ENCODE data around the gene MYO3B.
"Not testable (repeated sequence)": the region's sequence is repeated elsewhere in the genome, so short reads cannot be mapped to it uniquely, and the experiment has no call there.

MYO3B gene

DNA sequence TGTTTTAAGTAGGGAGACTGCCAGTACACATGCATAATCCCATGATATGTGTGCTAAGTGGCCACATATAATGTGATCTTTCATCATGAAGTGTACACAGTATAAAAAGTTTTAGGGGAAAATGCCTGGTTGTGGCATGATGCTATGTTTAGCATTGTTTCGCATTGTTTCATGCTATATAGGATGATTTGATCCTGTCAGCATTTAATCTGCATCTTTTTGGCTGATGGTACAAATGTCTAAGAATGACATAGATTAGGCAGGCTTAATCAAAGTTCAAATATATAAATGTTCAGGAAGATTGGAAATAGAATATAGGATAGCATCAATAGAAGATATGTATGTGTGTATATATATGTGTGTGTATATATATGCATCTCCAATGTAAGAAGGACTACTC, 83.6 kb downstream of the MYO3B start:
- no peak for DNase-seq (ENCODE audit: low read depth)

DNA sequence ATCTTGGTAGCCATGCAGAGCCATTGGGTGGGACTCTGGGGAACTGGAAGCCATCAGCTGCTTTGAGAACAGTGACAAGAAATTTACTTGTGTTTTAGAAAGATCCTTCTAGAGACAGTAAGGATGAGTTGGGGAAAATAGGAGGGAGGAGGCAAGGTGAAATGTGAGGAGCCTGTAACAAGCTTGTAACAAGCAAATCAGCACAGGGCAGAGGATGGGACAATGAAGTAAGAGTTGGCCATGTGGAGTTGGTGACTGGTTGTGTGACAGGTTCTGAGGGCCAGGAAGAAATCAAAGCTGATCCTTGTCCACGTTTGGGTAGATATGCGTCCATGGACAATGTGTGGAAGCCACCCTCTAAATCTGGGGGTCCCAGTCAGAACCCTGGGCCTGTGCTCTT, 84.4 kb downstream of the MYO3B start:
- DNase-seq (ENCODE audit: low read depth) = no peak

DNA sequence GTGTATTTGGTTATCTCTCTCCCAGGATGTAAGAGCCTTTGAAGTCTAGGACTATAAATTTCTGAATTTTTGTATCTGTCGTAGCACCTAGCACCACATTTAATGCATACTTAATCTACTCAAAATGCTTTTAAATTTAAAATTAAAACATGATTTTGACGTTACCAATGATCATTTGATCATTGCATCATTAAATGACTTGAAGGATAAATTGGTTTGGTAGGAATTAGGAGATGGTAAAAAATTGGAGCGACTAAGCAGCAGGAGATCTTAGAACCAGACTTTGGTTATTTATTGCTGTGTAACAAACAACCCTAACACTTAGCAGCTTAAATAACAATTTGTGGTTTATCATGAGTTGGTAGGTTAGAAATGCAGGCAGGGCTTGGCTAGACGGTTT, 84.9 kb downstream of the MYO3B start:
- DNase-seq (ENCODE audit: low read depth) = no peak

DNA sequence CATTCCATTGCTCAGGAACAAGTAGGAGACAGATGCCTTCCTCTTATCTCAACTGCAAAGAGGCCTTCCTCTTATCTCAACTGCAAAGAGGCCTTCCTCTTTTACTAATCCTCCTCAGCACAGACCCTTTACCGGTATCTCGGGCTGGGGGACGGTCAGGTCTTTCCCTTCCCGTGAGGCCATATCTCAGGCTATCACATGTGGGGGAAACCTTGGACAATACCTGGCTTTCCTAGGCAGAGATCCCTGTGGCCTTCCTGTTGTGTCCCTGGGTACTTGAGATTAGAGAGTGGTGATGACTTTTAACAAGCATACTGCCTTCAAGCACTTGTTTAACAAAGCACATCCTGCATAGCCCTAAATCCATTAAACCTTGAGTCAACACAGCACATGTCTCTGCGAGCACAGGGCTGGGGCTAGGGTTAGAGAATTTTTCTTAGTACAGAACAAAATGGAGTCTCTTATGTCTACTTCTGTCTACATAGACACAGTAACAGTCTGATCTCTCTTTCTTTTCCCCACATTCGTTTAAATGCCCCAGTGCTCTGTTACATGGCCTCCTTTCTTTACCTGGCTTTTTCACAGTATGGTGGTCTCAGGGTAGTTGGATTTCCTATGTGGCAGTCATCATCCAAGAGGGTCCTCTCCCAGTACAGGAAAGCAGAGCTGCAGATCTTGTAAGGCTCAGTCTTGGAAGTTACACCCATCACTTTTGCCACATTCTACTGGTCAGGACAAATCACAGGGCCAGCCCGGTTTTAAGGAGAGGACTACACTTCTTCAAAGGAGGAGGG, 86.0 kb downstream of the MYO3B start:
- not testable (repeated sequence) for DNase-seq (ENCODE audit: low read depth)

DNA sequence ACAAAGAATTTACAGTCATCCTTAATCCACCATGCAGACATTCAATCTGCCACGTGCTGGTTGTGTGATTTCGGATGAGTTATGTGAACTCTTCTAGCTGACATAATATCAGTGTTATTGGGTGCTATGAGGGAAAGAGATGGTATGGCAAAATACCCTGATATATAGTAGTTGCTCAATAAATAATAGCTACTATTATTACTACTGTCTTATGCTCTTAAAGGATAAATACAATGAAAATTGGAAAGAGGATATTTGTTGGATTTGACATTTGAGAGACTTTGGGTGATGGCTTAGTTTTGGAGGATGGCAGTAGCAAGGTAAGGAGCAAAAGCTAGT, 86.5 kb downstream of the MYO3B start:
- DNase-seq (ENCODE audit: low read depth) = no peak

DNA sequence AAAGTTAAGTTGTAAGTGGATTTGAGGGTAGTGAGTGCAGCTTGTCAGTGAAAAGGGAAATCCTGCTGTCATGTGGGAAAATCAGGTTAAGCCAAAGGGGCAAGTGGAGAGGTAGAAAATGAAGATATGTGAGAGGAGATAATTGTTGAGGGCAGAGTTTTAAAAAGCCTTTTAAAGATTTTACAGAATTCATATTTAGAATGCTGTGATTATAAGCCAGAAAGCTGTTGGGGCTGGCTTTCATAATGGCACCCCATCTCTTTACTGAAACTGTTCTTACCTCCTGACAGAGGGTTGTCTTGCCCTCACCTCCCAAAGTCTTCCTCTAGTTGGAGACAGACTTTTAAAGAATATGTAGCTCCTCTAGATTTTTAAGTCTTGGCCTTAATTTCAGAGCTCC, 86.9 kb downstream of the MYO3B start:
- no peak for DNase-seq (ENCODE audit: low read depth)

- no peak for DNase-seq (ENCODE audit: low read depth)
Observed at GRCh38 chr2:170265321-170265720, 87.4 kb downstream of the MYO3B start.

DNA sequence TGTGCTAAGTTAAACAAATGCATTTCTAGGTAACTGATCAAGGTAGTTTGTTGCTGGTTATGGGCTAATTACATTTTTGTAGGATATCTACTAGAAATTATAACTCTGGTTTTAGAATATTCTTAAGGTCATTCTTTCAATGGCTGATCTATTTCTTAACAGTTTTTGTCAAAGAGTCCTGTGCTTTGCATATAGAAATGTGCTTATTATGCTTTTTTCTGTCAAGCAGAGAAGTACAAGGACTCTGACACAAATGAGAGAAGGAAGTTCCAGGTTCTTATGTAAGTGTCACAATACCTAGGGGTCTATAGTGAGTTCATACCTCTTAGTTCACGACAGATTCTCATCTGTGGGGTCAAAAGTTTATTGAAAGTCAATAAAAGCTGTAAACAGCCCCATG, 88.4 kb downstream of the MYO3B start:
- no peak for DNase-seq (ENCODE audit: low read depth)

DNA sequence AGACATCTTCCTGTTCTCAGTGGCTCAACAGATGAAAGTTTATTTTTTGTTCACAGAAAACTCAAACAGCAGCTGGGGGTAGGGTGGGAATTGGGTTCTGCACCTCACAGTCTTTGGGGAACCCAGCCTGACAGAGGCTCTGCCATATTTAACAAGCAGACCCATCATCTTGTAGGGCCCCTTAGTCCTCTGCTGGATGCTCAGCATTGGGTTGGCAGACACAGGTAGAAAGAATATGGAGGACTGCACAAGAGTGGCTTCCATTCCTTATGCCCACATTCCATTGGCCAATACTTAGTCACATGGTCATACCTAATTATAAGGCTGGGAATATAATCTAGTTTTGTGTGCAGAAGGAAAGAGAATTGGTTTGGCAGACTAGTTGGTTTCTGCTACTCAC, 89.1 kb downstream of the MYO3B start:
- DNase-seq (ENCODE audit: low read depth) = no peak

- no peak for DNase-seq (ENCODE audit: low read depth)
Observed at GRCh38 chr2:170270278-170270864, 92.4 kb downstream of the MYO3B start.

DNA sequence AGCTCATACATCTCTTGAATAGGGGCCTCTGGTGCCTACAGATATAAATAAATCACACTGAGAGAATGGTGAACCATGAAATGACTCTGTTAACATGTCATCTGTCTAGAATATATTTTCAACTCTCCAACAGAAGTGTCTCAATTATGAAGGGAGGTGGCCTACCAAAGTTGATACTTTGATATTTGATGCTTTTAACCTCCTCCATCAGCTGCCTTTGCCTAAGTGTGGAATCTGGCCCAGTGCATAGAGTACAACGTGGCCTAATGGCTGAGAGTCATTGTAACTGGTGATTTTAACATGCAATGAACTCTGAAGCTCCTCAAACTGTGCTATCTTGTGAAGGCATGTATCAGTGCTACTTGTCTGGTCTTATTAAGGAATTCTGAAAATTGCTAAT, 93.4 kb downstream of the MYO3B start:
- DNase-seq (ENCODE audit: low read depth) = no peak

GRCh38 chr2:170276056-170276455, 98.1 kb downstream of the MYO3B start:
- no peak for DNase-seq (ENCODE audit: low read depth)

GRCh38 chr2:170276925-170277629, 99.1 kb downstream of the MYO3B start:
- no peak for DNase-seq (ENCODE audit: low read depth)

- DNase-seq (ENCODE audit: low read depth) = no peak
Observed at GRCh38 chr2:170277951-170278350, 100.0 kb downstream of the MYO3B start.

DNA sequence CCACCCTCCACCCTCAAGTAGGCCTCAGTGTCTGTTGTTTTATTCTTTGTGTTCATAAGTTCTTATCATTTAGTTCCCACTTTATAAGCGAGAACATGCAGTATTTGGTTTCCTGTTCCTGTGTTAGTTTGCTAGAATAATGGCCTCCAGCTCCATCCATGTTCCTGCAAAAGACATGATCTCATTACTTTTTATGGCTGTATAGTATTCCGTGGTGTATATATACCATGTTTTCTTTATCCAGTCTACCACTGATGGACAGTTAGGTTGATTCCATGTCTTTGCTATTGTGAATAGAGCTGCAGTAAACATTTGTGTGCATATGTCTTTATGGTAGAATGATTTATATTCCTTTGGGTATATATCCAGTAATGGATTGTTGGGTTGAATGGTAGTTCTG, 101.7 kb downstream of the MYO3B start:
- DNase-seq (ENCODE audit: low read depth) = not testable (repeated sequence)

DNA sequence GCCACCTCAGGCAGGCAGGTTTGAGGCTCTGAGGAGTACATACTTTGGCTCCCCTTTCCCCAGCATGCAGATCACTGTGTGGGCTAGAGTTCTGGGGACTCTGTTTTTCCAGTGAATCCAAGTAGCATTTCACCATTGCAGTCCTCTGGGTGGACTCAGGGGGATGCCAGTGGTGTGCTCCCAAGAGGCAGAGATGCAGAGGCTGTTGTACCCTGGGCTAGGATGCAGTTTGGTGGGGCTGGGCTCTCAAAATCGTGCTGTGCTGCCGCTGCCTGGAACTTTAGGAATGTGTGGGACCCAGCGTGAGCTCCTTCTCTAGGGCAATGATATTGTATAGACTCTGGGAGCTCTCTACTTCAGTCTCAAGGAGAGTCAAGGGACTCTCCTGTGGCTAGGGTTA, 104.9 kb downstream of the MYO3B start:
- DNase-seq (ENCODE audit: low read depth) = no peak

GRCh38 chr2:170284205-170284604, 106.3 kb downstream of the MYO3B start:
- DNase-seq (ENCODE audit: low read depth) = no peak

DNA sequence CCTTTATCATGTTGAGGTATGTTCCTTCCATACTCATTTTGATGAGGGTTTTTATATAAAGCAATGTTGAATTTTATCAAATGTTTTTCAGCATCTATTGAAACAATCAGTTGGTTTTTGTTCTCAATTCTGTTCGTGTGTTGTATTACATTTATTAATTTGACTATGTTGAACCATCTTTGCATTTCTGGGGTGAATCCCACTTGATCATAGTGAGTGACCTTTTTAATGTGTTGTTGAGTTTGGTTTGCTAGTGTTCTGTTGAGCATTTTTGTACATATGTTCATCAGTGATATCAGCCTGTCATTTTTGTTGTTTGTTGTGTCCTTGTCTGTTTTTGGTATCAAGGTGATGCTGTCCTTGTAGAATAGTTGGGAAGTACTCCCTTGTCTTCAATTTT, 110.9 kb downstream of the MYO3B start:
- DNase-seq (ENCODE audit: low read depth) = no peak

GRCh38 chr2:170291474-170291873, 113.5 kb downstream of the MYO3B start:
- DNase-seq (ENCODE audit: low read depth) = no peak

- no peak for DNase-seq (ENCODE audit: low read depth)
Observed at GRCh38 chr2:170292415-170292814, 114.5 kb downstream of the MYO3B start.

- no peak for DNase-seq (ENCODE audit: low read depth)
Observed at GRCh38 chr2:170297496-170297895, 119.5 kb downstream of the MYO3B start.

GRCh38 chr2:170298115-170298514, 120.2 kb downstream of the MYO3B start:
- no peak for DNase-seq (ENCODE audit: low read depth)

DNA sequence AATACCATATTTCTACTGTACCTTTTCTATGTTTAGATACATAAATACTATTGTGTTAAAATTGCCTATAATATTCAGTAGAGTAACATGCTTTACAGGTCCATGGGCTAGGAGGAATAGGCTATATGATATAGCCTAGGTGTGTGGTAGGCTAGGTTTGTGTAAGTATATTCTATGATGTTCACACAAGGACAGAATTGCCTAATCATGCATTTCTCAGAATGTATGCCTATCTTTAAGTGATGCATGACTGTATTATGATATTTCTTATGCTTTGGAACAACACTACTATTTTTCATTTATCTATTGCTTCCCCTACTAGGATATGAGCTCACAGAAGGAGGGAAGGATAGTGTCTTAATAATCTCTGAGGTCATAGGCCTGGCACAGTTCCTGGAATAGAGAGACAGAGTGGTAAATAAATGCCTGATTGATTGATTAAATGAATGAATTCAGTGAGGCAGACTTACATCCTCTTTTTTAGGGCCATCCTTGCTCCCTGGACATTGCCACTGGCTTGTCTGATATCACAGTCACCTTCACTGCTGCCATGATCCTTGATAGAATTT, 121.0 kb downstream of the MYO3B start:
- DNase-seq (ENCODE audit: low read depth) = no peak
